Urothelium cell line (cell line): ENCODE measurements around the gene PEG3.
"Not testable (repeated sequence)": the region's sequence is repeated elsewhere in the genome, so short reads cannot be mapped to it uniquely, and the experiment has no call there.

ENCODE experiments used
- DNase-seq: peaks from one replicate; pipeline ENCODE4 v3.0.0; 2011; ENCODE audit warnings: low spot score, mixed read lengths
- FAIRE-seq: peaks from 2 replicates; lab custom pipeline; 2011; peaks lifted over from hg19 to GRCh38; lab: Jason Lieb, UNC

Gene PEG3

GRCh38 chr19:56840451-56841192, at the start of gene PEG3, which contains the start of gene ZIM2:
PEG3 (minus strand) TSS chr19:56840726; CDS start chr19:56824655, 16,071 bp downstream.
ZIM2 (minus strand) TSS chr19:56840726; CDS start chr19:56824277, 16,449 bp downstream.
- no peak for FAIRE-seq
- DNase-seq, result peak; percentile 87

GRCh38 chr19:56885173-56885985, 44.9 kb upstream of the PEG3 start:
- DNase-seq (no peak), FAIRE-seq (no peak)

GRCh38 chr19:56884441-56884840, 43.9 kb upstream of the PEG3 start:
- DNase-seq, result no peak
- FAIRE-seq, result no peak

- DNase-seq (no peak), FAIRE-seq (no peak)
These were observed 40.2 kb upstream of the PEG3 start for GRCh38 chr19:56880592-56881190.

GRCh38 chr19:56877069-56877715, 36.7 kb upstream of the PEG3 start:
- FAIRE-seq, result no peak
- DNase-seq, result no peak

- FAIRE-seq (no peak), DNase-seq (no peak)
These were observed 35.2 kb upstream of the PEG3 start for GRCh38 chr19:56875717-56876116.

- no peak for FAIRE-seq
These were observed 34.0 kb upstream of the PEG3 start for GRCh38 chr19:56874530-56874929.

GRCh38 chr19:56873493-56873892, 33.0 kb upstream of the PEG3 start:
- DNase-seq (no peak), FAIRE-seq (peak; percentile 17)

More at GRCh38 chr19:56874530-56874929, 34.0 kb upstream of the PEG3 start:
- no peak for DNase-seq

GRCh38 chr19:56869886-56870285, 29.4 kb upstream of the PEG3 start:
- DNase-seq (no peak), FAIRE-seq (no peak)

GRCh38 chr19:56868446-56868845, 27.9 kb upstream of the PEG3 start:
- FAIRE-seq, result no peak
- DNase-seq, result no peak

GRCh38 chr19:56866538-56866937, 26.0 kb upstream of the PEG3 start:
- no peak for FAIRE-seq

GRCh38 chr19:56864443-56865125, 24.1 kb upstream of the PEG3 start:
- FAIRE-seq (no peak), DNase-seq (no peak)

More at GRCh38 chr19:56866538-56866937, 26.0 kb upstream of the PEG3 start:
- DNase-seq, result no peak

- no peak for FAIRE-seq
- DNase-seq, result no peak
These were observed 22.2 kb upstream of the PEG3 start for GRCh38 chr19:56862741-56863140.

GRCh38 chr19:56860409-56860808, 19.9 kb upstream of the PEG3 start:
- FAIRE-seq, DNase-seq: not testable (repeated sequence)

- FAIRE-seq, result no peak
- no peak for DNase-seq
These were observed 17.5 kb upstream of the PEG3 start for GRCh38 chr19:56858026-56858425.

GRCh38 chr19:56856822-56857221, 16.3 kb upstream of the PEG3 start:
- DNase-seq, result no peak
- no peak for FAIRE-seq

GRCh38 chr19:56852361-56852760, 11.8 kb upstream of the PEG3 start:
- not testable (repeated sequence) for FAIRE-seq

GRCh38 chr19:56848166-56848565, 7.6 kb upstream of the PEG3 start:
- no peak for DNase-seq
- FAIRE-seq, result no peak

More at GRCh38 chr19:56852361-56852760, 11.8 kb upstream of the PEG3 start:
- DNase-seq, result not testable (repeated sequence)

GRCh38 chr19:56842412-56842811, 1.9 kb upstream of the PEG3 start:
- FAIRE-seq (no peak), DNase-seq (no peak)

- no peak for FAIRE-seq
- no peak for DNase-seq
These were observed 642 bp upstream of the PEG3 start for GRCh38 chr19:56841193-56841543.
